HuH-7 (cell line): Measurements from ENCODE around the gene CDC42BPG.
A peak's percentile ranks its signal among the peaks of the same experiment; 100 is the strongest.

Source experiments
- DNase-seq: peaks from one replicate; pipeline ENCODE4 v3.0.0; 2011; ENCODE audit warnings: low spot score

Gene CDC42BPG, protein sequence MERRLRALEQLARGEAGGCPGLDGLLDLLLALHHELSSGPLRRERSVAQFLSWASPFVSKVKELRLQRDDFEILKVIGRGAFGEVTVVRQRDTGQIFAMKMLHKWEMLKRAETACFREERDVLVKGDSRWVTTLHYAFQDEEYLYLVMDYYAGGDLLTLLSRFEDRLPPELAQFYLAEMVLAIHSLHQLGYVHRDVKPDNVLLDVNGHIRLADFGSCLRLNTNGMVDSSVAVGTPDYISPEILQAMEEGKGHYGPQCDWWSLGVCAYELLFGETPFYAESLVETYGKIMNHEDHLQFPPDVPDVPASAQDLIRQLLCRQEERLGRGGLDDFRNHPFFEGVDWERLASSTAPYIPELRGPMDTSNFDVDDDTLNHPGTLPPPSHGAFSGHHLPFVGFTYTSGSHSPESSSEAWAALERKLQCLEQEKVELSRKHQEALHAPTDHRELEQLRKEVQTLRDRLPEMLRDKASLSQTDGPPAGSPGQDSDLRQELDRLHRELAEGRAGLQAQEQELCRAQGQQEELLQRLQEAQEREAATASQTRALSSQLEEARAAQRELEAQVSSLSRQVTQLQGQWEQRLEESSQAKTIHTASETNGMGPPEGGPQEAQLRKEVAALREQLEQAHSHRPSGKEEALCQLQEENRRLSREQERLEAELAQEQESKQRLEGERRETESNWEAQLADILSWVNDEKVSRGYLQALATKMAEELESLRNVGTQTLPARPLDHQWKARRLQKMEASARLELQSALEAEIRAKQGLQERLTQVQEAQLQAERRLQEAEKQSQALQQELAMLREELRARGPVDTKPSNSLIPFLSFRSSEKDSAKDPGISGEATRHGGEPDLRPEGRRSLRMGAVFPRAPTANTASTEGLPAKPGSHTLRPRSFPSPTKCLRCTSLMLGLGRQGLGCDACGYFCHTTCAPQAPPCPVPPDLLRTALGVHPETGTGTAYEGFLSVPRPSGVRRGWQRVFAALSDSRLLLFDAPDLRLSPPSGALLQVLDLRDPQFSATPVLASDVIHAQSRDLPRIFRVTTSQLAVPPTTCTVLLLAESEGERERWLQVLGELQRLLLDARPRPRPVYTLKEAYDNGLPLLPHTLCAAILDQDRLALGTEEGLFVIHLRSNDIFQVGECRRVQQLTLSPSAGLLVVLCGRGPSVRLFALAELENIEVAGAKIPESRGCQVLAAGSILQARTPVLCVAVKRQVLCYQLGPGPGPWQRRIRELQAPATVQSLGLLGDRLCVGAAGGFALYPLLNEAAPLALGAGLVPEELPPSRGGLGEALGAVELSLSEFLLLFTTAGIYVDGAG (N-terminal part only)

DNA sequence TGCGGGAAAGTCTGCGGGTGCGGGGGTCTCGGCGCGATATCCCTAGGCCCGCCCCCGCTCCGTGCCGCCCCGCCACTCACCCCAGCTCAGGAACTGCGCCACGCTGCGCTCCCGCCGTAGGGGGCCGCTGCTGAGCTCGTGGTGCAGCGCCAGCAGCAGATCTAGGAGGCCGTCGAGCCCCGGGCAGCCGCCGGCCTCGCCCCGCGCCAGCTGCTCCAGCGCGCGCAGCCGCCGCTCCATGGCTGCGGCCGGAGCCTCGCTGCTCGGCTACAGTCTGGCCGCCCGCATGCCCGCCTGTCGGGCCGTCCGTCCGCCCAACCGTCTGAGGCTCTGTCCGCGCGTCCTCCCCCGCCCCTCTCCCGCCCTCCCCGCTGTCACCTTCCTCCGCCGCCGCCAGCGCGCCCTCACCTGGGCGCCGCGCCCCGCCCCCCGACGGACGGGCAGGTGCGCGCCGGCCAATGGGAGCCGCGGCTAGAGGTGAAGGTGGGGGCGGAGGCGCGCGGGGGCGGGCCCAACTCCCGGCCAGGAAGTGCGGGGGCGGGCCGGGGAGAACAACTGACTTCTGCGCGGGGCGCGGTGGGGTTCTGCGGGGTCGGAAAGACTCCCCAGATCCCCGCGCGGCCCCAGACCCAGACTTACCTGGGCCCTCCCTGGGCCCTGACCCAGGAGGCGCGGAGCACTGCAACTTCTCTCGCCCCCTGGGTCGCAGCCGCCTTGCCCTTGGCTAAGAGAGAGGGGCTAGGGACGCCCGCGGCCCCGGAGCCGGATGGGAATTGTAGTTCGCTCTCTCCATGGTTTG is at the start of gene CDC42BPG:
Gene CDC42BPG (minus strand): TSS at position 324 of the 799 bp plus-strand sequence. CDS start 84 bp downstream, at position 240.
- DNase-seq: peak; percentile 81

DNA sequence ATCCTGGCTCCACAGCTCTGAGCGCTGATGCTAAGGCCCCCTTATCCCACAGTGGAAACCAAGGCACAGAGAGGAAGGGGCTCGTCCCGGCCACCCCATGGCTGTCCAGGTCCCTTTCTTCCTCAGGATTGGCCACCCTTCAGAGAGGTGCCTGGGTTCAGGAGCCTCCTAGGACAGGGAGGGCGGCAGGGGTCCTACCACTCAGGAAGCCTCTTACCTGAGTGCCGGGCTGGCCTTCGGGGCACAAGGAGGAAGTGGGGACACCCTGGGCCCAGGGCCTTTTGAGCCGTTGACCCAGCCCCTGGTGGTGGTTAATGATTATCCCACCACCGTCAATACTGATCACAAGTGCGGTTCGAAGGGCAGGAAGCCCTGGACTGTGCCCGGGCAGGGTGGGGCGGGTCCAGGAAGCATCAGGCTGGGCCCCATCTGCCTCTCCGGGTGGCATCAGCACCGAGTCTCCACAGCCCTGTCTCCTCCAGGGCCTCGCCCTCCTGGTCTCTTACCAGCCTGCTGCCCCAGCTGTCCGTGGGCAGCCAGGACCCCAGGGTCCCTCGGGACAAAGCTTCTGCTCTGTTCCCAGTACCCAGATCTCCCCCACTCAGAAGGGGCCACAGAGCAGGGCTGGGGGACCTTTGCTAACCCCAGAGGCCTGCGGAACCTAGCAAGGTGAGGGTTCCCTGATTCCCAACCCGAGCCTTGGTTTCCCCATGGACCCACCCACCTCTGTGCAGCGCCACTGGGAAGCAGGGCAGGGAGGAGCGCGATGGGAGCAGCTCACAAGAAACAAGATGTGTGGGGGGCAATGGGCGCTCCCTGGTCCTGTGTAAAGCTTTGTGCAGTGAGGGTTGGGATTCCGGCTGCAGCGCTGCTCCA is 49.0 kb upstream of the CDC42BPG start:
- peak; percentile 82 for DNase-seq

DNA sequence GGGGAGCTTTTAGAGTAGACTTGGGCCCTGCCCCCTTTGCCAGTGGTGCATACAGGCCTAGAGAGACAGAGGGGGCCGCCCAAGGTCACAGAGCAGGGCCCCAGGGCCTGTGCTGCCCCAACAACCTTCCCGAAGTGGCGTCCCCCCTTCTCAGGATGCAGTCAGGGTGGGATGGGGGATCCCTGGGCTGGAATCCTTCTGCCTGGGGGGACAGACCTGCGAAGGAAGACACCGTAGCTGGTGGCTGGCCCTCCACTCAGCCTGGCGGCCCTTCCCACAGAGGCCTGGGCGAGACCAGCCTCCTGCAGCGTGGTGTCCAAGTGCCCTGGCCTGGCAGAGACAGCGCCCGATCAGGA is 48.4 kb upstream of the CDC42BPG start:
- no peak for DNase-seq

DNA sequence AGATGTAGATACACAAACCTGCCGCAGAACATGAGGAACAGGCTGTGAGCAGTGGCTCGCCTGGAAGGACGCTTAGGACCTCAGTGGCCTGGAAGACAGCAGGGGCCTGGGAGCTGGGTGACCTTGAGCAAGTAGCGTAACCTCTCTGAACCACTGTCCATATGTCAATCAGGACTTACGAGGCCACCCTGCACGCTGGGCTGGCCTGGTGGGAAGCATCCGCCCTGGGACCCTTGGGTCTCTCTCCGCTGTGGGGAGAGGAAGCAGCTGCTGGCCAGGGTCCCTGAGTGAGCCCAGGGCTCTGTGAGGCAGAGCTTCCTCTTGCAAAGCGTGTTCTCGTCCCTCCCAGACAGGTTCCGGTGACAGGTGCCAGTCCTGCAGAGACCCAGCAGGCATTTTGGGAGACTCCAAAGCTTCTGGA is 48.0 kb upstream of the CDC42BPG start:
- DNase-seq: no peak

DNA sequence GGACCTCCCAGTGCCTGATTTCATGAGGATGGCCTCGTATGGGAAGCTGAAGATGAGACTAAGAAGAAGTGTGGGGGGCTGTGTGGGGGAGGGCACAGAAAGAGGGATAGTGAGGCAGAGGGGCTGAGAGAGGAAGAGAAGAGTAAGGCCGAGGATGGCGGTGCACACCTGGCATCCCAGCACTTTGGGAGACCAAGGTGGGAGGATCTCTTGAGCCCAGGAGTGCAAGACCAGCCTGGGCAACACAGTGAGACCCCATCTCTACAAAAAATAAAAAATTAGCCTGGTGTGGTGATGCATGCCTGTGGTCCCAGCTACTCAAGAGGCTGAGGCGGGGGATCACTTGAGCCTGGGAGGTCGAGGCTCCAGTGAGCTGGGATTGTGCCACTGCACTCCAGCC is 47.4 kb upstream of the CDC42BPG start:
- no peak for DNase-seq

DNA sequence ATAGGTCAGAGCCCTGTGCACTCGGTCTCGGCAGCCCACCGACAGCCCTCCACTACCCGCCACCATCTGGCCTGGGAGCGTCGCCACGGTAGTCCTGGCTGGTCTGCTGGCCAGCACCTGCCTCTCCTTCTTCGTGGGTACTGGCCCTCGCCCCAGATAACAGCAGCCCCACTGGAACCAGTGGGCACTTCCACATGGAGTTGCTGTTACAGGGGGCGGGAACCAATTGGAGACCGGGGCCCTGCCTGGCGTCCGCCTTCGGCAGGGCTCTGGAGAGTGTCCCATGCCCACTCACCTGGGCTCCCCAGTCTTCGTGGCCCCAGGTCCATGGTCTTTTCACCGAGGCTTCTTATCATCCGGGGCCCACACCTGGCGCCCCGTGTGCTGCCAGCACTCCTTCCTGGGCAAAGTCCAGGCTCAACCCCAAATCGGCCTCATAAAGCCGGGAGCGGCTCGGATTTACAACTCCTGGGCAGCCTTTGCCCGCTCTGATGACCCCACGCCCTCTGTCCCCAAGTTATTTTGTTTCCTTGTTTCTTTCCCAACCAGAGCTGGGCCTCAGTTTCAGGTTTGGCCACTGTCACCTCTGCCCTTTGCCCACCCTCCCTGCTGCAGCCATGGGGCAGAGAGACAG is 46.9 kb upstream of the CDC42BPG start:
- DNase-seq: no peak

DNA sequence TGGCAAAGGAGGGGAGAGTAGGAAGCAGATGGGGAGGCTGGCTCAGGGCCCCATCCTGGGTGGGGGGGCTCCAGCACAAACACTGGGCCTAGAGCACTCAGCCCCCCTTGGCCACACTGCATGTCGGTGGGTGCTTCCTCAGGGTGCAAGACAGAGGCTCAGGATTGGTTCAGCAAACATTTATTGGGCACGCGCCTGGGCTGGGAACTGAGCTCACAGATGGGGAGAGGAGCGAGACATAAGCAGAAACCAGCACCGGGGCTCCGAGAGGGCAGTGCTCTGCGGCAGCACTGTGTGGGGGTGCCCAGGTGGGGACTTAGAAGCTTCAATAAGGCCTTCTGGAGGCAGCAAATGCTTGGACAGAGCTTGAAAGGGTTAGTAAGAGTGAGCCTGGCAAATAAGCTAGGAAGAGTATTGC is 46.1 kb upstream of the CDC42BPG start:
- no peak for DNase-seq

DNA sequence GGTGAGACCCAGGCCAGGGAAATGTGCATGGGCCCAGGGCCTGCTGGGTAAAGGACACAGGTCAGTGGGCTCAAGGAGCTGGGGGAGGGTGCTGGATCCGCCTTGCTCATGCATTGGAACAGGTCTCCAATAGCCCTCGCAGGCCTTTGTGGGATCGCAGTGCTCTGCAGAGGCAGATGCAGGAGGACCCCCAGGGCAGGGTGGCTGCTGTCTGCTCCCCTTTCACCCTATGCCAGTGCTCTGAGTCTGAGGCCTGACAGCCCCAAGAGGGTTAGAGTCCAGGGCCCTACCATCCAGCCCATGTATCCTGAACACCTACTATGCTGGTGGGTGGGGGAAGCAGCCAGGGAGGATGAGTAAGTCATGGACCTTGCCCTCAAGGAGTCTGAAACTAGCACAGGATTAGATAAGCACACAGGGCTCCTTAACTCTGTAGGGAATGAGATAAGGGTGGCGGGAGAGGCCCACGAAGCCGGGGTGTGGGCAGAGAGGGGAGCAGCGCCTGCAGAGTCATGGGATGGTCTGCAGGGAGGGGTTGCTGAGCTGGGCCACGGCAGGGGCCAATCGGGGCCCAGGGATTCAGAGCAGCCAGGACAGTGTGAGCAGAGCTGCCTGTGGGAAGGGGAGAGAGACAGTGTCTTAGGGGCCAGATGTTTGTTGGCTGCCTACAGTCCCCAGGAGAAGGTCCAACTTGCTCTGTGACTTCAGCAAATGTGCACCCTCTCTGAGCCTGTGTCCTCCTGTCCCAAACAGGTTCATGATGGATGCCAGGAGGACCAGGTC is 44.5 kb upstream of the CDC42BPG start:
- no peak for DNase-seq

DNA sequence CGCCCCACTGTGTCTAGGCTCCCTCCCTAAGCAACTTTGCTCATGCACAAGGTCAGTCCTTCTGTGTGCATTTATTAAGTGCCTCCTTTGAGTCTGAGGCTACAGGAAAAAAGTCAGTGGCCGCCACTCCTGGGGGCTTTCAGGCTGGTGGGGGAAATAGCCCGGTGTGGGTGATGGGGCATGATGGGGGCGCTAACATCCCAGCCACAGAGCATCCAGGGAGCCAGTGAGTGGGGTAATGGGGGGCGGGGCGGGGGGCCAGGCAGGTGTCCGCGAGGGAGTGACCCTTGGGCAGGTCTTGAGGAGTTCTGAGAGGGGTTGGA is 43.9 kb upstream of the CDC42BPG start:
- DNase-seq: no peak

DNA sequence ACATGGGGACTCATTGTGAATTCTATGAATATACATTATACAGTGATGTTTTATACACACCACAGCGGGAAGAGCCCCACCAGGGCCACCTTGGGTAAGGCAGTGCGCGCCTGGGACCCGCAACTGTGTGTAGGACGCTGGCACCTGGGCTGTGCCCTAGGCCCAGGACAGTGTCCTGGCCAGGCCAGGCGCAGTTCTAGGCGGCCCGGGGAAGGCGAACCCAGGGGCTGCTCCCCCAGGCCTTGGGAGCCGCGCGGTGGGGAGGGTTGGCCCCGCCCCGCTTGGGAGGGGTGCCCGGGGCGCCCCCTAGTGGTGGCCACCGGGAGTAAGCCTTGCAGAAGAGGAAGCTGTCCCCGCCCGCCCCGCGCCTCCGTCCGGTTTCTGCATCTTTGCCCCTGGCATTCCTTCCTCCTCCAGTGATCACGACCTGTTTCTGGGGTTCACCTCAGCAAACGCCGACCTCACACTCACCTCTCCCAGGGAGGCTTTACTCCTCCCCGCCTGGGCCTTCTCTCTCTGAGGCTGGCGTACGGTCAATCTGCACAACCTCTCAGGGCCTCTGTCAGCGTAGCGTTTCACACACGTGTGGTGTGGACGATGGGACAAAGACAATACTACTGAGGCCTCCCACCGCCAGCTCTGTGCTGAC is 43.4 kb upstream of the CDC42BPG start:
- DNase-seq: peak; percentile 59

DNA sequence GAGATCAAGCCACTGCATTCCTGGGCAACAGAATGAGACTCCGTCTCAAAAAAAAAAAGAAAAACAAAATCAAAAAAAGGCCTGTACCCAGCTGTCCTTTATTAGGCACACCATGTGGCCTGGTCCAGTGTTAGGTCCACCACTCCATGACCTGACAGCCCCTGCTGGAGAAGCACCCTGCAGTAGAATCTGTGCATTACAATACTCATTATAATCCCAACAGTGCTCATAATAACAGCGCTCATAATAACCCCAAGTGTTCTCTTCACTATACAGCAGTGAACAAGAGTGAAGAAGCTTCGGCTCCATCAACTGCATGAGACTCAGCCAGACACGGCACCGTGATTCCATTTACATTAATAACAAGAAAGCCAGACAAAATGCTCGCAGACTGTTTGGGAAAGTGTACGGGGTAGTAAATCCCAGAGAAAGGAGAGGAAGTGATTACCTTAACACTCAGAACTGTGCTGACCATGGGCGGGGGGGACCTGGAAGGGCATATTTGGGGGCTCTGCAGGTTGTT is 42.8 kb upstream of the CDC42BPG start:
- no peak for DNase-seq

DNA sequence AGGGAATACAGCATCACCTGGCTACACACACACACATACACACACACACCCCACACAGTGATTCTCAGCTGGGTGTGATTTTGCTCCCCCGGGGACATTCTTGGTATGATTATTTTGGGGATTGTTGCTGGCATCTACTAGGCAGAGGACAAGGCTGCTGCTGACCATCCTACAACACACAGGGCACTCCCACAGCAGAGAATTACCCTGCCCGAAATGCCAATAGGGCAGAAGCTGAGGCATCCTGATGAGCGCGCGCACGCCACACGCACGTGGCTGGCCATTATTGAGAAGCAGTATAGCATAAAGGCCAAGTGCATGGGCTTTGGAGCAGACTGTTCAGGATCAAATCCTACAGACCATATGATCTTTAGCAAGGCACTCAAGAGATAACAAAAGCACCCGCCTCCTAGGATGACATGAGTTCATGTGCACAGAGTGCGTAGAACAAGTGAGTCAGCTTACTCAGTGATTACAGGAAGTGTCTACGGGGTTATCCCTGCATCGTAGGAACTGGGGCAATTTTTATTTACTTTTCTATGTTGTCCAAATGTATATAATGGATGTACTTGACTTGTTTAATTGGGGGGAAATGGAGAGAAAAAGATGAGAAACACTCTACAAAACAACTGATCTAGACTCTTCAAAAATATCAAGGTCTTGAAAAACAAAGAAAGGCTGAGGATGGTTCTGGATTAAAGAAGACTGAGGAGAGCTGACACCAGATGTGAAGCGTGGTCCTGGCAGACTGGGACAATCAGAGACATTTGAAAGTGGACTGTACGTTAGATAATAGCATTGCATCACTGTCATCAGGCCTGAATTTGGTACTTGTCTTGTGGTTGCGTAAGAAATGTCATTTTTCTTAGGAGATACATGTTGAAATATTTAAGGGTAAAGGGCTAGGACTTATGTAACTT is 41.2 kb upstream of the CDC42BPG start:
- DNase-seq: no peak

DNA sequence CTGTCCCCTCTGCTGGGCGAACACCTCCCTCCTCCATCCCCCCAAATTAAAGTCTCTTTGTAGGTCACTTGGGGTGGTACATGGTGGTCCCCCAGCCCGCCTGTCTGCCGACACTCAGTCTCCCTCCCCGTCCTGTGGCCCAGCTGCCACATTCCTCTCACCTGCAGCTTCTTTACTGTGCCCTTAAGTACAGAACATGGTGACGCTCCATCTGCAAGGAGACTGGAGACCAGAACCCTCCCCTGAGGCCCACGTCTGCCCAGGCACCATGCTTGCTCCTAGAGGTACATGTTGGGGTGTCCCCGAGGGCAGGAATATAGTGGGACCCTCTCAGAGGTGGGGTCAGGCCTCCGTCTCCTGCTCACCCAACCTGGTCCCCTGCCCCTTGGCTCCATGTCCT is 39.6 kb upstream of the CDC42BPG start:
- no peak for DNase-seq

DNA sequence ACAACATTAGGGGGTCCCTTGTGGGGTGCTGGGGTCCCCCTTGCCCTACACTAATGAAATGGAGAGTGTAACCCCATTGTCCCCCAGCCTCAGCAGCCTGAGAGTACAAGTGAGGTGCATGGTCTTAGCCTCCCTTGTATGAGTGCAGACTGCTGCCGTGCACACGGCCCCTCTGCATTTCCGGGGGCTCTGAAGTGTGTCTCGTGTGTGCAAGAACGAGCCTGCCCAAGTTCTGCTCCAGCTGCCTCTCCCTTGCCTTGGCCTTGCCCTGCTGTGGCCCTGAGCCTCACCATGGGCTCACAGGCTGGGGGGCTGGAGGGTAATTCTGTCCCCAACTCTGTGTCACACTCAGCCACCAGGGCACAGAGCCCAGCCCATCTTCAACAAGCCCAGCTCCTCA is 39.1 kb upstream of the CDC42BPG start:
- DNase-seq: no peak

DNA sequence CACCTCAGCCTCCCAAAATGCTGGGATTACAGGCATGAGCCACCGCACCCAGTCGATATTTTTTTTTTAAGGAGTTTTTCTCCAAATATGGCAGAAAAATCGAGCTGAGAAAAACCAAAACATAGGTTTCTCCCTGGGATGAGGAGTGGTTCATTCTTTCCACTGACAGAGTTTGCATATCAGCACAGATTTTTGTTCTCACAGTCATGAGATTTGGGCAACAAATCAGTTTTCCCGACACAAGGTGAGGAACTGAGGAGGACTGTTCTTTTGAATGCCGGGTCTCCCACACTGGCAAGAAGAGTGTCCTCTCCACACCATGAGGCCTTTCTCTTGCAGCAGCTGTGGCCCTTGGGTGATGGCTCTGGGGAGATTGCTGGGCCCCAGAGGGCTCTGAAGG is 37.8 kb upstream of the CDC42BPG start:
- no peak for DNase-seq

DNA sequence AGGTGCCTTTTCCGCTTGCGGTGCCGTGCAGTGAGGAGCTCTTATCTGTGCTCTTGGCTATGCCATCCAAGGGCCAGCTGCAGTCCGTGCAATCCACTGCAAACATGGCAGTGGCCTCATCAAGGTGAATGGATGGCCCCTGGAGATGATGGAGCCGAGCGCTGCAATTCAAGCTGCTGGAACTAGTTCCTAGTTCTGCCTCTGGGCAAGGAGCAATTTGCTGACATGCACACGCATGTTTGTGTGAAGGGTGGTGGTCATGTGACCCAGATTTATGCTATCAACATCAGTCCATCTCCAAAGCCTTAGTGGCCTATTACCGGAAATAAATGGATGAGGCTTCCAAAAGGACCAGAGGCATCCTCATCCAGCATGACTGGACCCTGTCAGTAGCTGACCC is 37.0 kb upstream of the CDC42BPG start:
- no peak for DNase-seq

DNA sequence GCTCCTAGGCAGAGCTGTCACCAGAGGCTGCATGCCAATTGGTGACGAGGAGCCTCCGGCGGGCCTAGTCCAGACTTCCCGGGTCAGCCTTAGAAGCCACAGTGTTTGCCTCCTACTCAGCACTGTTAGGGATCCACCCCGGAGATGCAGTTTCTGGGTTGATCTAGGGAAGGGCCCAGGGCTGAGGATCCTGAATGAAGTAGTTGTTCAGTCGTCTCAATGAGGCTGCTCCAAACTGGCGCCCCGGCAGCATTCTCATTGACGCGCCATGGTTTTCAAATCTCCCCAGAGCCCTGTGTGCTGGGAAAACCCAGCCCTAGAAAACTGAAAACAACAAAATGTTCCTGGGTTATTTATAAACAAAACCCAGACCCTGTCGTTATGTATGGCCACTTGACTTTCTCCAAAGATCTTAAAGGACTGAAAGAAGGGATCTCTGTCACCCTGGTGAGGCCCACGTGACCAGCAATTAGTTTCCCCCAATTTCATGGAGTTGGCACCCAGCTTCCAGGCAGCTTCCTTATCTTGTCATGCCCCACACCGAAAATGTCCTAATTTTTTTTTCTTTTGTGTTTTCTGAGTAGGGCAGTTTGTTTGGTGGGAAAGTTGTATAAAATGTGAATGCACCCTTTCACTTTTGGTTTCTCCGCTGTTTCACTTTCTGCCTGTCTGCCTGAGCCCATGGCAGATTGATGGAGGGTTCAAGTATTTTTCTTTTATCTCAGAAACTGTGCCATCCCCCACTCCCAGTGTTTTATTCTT is 36.0 kb upstream of the CDC42BPG start:
- DNase-seq: no peak
